Neural progenitor cell (in vitro differentiated cells): ENCODE data around the gene URB1. TPM values are rescaled to one million over a fixed set of nuclear protein-coding genes. Genes with fewer than 3 reads are reported as not detected.
"Not testable (repeated sequence)": the region's sequence is repeated elsewhere in the genome, so short reads cannot be mapped to it uniquely, and the experiment has no call there.

ENCODE experiments used
- DNase-seq: peaks from one replicate; pipeline ENCODE4 v3.0.0-alpha.2; 2016; ENCODE audit warnings: low spot score
- H2AFZ ChIP-seq: fragments of 200-600 bp; sonication (generic); replicated peaks from 2 replicates; pipeline ENCODE4 v1.6.1; 2016; ENCODE audit warnings: antibody characterized with exemption
- H3F3A ChIP-seq: fragments of 200-600 bp; sonication (generic); 2 replicates; pipeline ENCODE4 v1.6.1; 2016; ENCODE audit warnings: antibody characterized with exemption, low read depth
- H3K27ac ChIP-seq: fragments of 200-600 bp; sonication (generic); 2 replicates; pipeline ENCODE4 v1.5.1; 2016; ENCODE audit warnings: mild to moderate bottlenecking
- H3K27me3 ChIP-seq: fragments of 200-600 bp; sonication (generic); 2 replicates; pipeline ENCODE4 v1.6.1; 2016; ENCODE audit warnings: mild to moderate bottlenecking, moderate library complexity
- H3K36me3 ChIP-seq: fragments of 200-600 bp; sonication (generic); 2 replicates; pipeline ENCODE4 v1.5.1; 2016
- H3K4me1 ChIP-seq: fragments of 200-600 bp; sonication (generic); 2 replicates; pipeline ENCODE4 v1.6.1; 2016; ENCODE audit warnings: mixed run types
- H3K4me2 ChIP-seq: fragments of 200-600 bp; sonication (generic); 2 replicates; pipeline ENCODE4 v1.6.1; 2016
- H3K4me3 ChIP-seq: fragments of 200-600 bp; sonication (generic); 2 replicates; pipeline ENCODE4 v1.5.1; 2016
- H3K79me2 ChIP-seq: fragments of 200-600 bp; sonication (generic); 2 replicates; pipeline ENCODE4 v1.6.1; 2016; ENCODE audit warnings: low read depth
- H3K9ac ChIP-seq: fragments of 200-600 bp; sonication (generic); 2 replicates; pipeline ENCODE4 v1.6.1; 2016
- H3K9me3 ChIP-seq: fragments of 200-600 bp; sonication (generic); 2 replicates; pipeline ENCODE4 v1.5.1; 2016; ENCODE audit warnings: low read depth
- H4K20me1 ChIP-seq: fragments of 200-600 bp; sonication (generic); 2 replicates; pipeline ENCODE4 v1.6.1; 2016; ENCODE audit warnings: low read depth
- H3K27ac Mint-ChIP-seq: 3 replicates; pipeline ENCODE4 v1.8.0; 2021; ENCODE audit warnings: mixed read lengths
- H3K27me3 Mint-ChIP-seq: 2 replicates; pipeline ENCODE4 v1.8.0; 2022; ENCODE audit warnings: low read depth, mild to moderate bottlenecking, inconsistent platforms, moderate library complexity, mixed read lengths; ENCODE audit not compliant: insufficient read depth
- H3K36me3 Mint-ChIP-seq: 3 replicates; pipeline ENCODE4 v1.8.0; 2021; ENCODE audit warnings: mixed read lengths
- H3K4me1 Mint-ChIP-seq: 3 replicates; pipeline ENCODE4 v1.8.0; 2021; ENCODE audit warnings: mixed read lengths
- H3K4me3 Mint-ChIP-seq: 3 replicates; pipeline ENCODE4 v1.8.0; 2021; ENCODE audit warnings: mild to moderate bottlenecking, moderate library complexity, mixed read lengths
- H3K9me3 Mint-ChIP-seq: 3 replicates; pipeline ENCODE4 v1.8.0; 2020; ENCODE audit warnings: mixed read lengths
- EZH2 ChIP-seq: fragments of 200-600 bp; sonication (generic); IDR thresholded peaks from 2 replicates; pipeline ENCODE4 v1.6.1; 2017; ENCODE audit warnings: antibody characterized with exemption, mild to moderate bottlenecking, moderate library complexity
- EZH2phosphoT487 ChIP-seq: fragments of 200-600 bp; sonication (generic); IDR thresholded peaks from 2 replicates; pipeline ENCODE4 v1.6.1; 2017; ENCODE audit warnings: antibody characterized with exemption
- total RNA-seq: library from RNA; depleted of rRNA; stranded (reverse); fragments of >200 nt; gene quantifications from 2 replicates; pipeline ENCODE4 v1.2.3, GENCODE V29; 2015; ENCODE audit warnings: low replicate concordance
- TF ChIP-seq, protein P1 (sequence below): fragments of 200-600 bp; sonication (generic); IDR thresholded peaks from 2 replicates; pipeline ENCODE4 v1.5.1; 2017; ENCODE audit warnings: antibody characterized with exemption, mild to moderate bottlenecking

URB1 gene, protein sequence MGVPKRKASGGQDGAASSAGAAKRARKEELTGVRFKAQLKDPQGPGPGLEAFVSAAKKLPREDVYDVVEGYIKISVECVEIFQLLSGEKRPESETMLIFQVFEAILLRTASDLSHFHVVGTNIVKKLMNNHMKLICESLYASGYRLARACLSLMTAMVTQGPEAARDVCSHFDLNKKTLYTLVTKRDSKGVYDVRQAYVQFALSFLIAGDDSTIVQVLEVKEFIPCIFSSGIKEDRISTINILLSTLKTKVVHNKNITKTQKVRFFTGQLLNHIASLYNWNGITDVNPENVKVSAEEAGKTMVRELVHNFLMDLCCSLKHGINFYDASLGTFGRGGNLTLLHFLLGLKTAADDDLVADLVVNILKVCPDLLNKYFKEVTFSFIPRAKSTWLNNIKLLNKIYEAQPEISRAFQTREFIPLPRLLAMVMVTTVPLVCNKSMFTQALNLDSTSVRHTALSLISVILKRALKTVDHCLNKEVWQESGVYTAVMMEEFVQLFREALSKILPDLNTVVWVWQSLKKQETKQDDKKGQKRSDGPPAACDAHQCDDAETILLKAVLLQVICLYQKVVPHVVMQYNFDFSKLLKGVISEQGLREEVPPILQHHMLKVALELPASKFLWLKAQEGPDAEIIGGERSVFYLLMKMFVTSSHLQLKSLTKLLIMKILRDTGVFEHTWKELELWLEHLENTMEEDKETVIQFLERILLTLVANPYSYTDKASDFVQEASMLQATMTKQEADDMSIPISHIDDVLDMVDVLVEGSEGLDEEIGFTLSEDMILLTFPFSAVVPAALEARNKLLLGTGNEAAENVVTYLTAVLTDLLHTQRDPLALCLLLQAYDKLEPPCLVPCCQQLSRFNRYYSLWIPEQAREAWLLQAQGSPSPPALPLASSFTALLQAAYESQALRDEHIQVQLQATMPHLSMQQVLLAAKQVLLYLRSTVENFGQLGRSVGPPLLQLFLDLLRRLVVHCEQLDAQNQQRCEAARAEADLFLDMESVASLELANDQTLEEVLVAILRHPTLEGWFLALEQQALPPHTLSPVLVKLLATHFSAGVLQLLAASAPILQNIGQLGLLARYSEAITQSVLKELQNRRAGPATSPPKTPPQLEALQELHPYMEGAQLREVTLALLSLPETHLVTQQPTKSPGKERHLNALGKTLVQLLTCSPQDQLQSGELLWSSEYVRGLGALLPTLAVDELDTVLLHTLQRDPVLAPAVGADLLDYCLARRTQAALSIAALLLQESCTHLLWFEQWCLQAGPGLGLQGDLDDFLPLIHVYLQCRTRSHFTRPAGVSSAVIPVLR (N-terminal part only)
- 7.7 and 12.2 TPM in 2 replicates for total RNA-seq

DNA sequence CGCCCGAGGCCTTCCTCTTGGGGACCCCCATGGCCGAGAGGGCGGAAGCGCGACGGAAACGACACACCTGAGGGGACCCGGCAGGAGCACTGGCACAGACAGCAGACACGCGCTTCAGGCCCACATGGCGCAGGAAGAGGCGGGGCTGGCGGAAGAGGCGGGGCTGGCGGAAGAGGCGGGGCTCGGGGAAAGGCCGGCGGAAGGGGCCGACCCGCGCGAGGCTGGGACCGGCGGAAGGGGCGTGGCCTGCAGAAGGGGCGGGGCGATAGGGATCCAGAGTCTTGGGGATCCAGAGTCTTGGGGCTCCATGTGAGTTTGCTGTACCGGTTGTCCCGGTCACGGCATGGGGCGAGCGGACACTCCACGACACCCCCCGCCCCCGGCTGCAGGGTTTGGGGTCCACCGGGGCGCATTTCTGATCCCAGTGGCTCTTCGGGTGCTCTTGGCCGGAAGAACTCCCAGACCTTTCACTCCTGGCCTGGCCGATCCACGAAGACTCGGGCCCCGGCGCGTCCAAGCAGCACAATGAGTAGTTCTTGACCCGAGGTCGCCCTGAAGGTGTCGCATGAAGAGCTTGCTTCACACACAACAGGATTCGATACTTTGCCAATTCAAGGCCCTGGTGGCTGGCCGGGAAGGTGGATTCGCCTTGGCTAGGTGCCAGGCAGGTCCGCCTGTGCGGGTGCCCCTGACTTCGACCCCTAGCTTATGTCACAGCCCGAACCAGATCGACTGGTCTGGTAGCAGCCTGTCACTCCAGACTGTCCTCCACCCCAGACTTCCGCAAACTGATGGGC is at the start of gene URB1:
TSS of gene URB1 (minus strand) at position 133 of the 797 bp plus-strand sequence. CDS start at position 31, 102 bp downstream.
- Histone ChIP-seq H3F3A (no peaks in the 10 kb centered on the region), H3K4me1 (peaks cover 5% of the 10 kb centered on the region), H3K27ac (no peak within 1 kb of the TSS), H3K9me3 (no peaks in the 10 kb centered on the region), H3K4me3 (peak within 1 kb of the TSS; percentile 81), H3K4me2 (peak within 1 kb of the TSS; percentile 83), H3K36me3 (no peaks in the 10 kb centered on the region), H3K27me3 (peaks cover 37% of the 10 kb centered on the region), H3K79me2 (peaks cover 44% of the 10 kb centered on the region), H2AFZ (peak within 1 kb of the TSS; percentile 96), H4K20me1 (peaks cover 24% of the 10 kb centered on the region), H3K9ac (peak within 1 kb of the TSS; percentile 6)
- peak within 1 kb of the TSS; percentile 91 for H3K4me3 Mint-ChIP-seq
- H3K27ac Mint-ChIP-seq, result no peak within 1 kb of the TSS
- H3K27me3 Mint-ChIP-seq, result peaks cover 3% of the 10 kb centered on the region
- TF ChIP-seq EZH2, result no peak
- H3K36me3 Mint-ChIP-seq, result no peaks in the 10 kb centered on the region
- peaks cover 17% of the 10 kb centered on the region for H3K9me3 Mint-ChIP-seq
- DNase-seq, result peak; percentile 81
- peaks cover 10% of the 10 kb centered on the region for H3K4me1 Mint-ChIP-seq

DNA sequence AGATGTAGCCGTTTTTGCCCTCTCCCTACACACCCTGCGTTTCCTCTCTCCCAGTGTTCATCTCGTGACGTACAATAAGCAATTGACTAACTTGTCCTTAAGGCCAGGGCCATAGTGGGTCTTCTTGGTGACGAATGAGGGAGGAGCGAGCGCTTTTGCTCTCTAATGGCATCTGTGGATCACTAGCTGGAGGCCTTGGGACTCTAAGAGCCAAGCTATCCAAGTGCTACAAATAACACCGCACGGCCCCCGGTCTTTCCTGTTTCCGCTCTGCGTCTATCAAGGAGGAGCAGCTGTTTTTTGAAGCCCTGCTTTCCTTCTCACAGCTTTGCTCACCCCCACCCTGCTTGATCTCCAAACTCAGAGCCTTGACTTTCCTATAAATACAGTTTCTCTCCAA is 44.9 kb upstream of the URB1 start:
- Histone ChIP-seq H2AFZ (no peak overlapping the region), H3K27ac (no peak overlapping the region), H3K4me2 (no peak overlapping the region), H3K9ac (no peak overlapping the region), H3K36me3 (no peaks in the 10 kb centered on the region), H3K27me3 (no peaks in the 10 kb centered on the region), H4K20me1 (no peaks in the 10 kb centered on the region), H3F3A (no peaks in the 10 kb centered on the region), H3K9me3 (no peaks in the 10 kb centered on the region), H3K4me3 (no peak overlapping the region), H3K4me1 (no peaks in the 10 kb centered on the region), H3K79me2 (no peaks in the 10 kb centered on the region)
- DNase-seq, result no peak
- Mint-ChIP-seq H3K4me3 (no peak overlapping the region), H3K36me3 (no peaks in the 10 kb centered on the region), H3K9me3 (peaks cover 3% of the 10 kb centered on the region), H3K27me3 (peaks cover 3% of the 10 kb centered on the region), H3K27ac (no peak overlapping the region), H3K4me1 (peaks cover 5% of the 10 kb centered on the region)
- TF ChIP-seq EZH2phosphoT487 (no peak), EZH2 (no peak)
- TF ChIP-seq, protein P1, sequence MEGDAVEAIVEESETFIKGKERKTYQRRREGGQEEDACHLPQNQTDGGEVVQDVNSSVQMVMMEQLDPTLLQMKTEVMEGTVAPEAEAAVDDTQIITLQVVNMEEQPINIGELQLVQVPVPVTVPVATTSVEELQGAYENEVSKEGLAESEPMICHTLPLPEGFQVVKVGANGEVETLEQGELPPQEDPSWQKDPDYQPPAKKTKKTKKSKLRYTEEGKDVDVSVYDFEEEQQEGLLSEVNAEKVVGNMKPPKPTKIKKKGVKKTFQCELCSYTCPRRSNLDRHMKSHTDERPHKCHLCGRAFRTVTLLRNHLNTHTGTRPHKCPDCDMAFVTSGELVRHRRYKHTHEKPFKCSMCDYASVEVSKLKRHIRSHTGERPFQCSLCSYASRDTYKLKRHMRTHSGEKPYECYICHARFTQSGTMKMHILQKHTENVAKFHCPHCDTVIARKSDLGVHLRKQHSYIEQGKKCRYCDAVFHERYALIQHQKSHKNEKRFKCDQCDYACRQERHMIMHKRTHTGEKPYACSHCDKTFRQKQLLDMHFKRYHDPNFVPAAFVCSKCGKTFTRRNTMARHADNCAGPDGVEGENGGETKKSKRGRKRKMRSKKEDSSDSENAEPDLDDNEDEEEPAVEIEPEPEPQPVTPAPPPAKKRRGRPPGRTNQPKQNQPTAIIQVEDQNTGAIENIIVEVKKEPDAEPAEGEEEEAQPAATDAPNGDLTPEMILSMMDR, result no peak

DNA sequence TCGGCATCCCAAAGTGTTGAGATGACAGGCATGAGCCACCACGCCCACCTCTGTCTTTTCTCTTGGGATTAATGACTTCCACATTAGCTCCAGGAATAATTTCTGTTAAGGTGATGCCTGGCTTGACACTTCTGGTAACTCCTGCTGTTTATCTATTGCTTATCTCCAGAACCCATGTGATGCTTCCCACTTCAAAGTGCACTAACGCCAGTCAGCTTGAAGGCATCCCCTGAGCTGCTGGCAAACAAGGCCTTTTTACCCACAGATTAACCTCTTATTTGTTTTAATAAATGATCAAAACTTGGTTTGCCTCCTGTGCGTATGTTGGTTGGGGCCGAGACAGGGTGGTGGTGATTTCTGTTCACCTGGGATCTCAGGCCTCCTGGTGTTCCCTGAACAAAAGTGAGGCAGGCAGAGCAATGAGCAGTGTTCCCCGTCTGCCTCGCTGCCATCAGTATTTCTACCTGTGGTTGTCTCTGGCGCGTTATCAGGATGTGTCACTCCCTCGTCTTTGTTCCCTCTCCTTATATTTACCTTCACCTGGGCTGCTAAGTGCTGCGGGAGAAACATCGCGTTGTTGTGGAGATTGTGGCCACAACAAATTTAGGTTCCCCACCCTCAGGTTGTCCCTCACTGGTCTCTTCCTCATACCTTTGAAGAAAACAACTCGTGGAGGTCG is 40.3 kb upstream of the URB1 start:
- H4K20me1 ChIP-seq, H3K4me3 Mint-ChIP-seq, H3K4me1 ChIP-seq, H2AFZ ChIP-seq, H3K9ac ChIP-seq, H3K79me2 ChIP-seq, H3F3A ChIP-seq, H3K9me3 Mint-ChIP-seq, H3K27ac ChIP-seq, H3K36me3 Mint-ChIP-seq, DNase-seq, H3K27me3 Mint-ChIP-seq, H3K27me3 ChIP-seq, H3K4me2 ChIP-seq, H3K36me3 ChIP-seq, H3K27ac Mint-ChIP-seq, H3K4me3 ChIP-seq, H3K9me3 ChIP-seq, H3K4me1 Mint-ChIP-seq: not testable (repeated sequence)
